ENCODE data around the gene MAGI2.
"Not testable (repeated sequence)": the region's sequence is repeated elsewhere in the genome, so short reads cannot be mapped to it uniquely, and the experiment has no call there.

Gene MAGI2

GRCh38 chr7:78007231-78007630 lies 1446.2 kb downstream of the MAGI2 start:
- no peak for DNase-seq

GRCh38 chr7:78006063-78006755 lies 1447.3 kb downstream of the MAGI2 start:
- DNase-seq, result no peak

- no peak for DNase-seq
Observed at GRCh38 chr7:78002715-78003114, 1450.8 kb downstream of the MAGI2 start.

- DNase-seq, result no peak
Observed at GRCh38 chr7:78002021-78002420, 1451.4 kb downstream of the MAGI2 start.

GRCh38 chr7:77999168-77999567 lies 1454.3 kb downstream of the MAGI2 start:
- DNase-seq, result not testable (repeated sequence)

GRCh38 chr7:77995717-77996116 lies 1457.8 kb downstream of the MAGI2 start:
- no peak for DNase-seq

GRCh38 chr7:77993838-77994237 lies 1459.6 kb downstream of the MAGI2 start:
- no peak for DNase-seq

- DNase-seq, result no peak
Observed at GRCh38 chr7:77991656-77992055, 1461.8 kb downstream of the MAGI2 start.

GRCh38 chr7:77989981-77990566 lies 1463.4 kb downstream of the MAGI2 start:
- no peak for DNase-seq

- DNase-seq, result no peak
Observed at GRCh38 chr7:77985974-77986339, 1467.5 kb downstream of the MAGI2 start.

GRCh38 chr7:77985232-77985973 lies 1468.1 kb downstream of the MAGI2 start:
- DNase-seq, result no peak

GRCh38 chr7:77983973-77984372 lies 1469.5 kb downstream of the MAGI2 start:
- no peak for DNase-seq

GRCh38 chr7:77982926-77983550 lies 1470.4 kb downstream of the MAGI2 start:
- no peak for DNase-seq

- no peak for DNase-seq
Observed at GRCh38 chr7:77980087-77980713, 1473.3 kb downstream of the MAGI2 start.

GRCh38 chr7:77979219-77979618 lies 1474.2 kb downstream of the MAGI2 start:
- no peak for DNase-seq

GRCh38 chr7:77975672-77976480 lies 1477.6 kb downstream of the MAGI2 start:
- no peak for DNase-seq

- no peak for DNase-seq
Observed at GRCh38 chr7:77971726-77972125, 1481.7 kb downstream of the MAGI2 start.

- DNase-seq, result no peak
Observed at GRCh38 chr7:77967429-77967828, 1486.0 kb downstream of the MAGI2 start.

Measured in NCI-H446 (cell line).